ENCODE results near the gene PDE6D.
"Not testable (repeated sequence)": the region's sequence is repeated elsewhere in the genome, so short reads cannot be mapped to it uniquely, and the experiment has no call there.

Gene PDE6D

GRCh38 chr2:231764124-231764523 is 17.0 kb downstream of the PDE6D start:
- TF ChIP-seq CTCF (IDR thresholded peaks at IDR 0.05), result no peak
- Mint-ChIP-seq H3K9me3 (no peaks in the 10 kb centered on the region), H3K27me3 (ENCODE audit: low read depth, poor library complexity) (no peaks in the 10 kb centered on the region), H3K27ac (no peak overlapping the region), H3K4me3 (no peak overlapping the region), H3K36me3 (ENCODE audit: low read depth) (no peaks in the 10 kb centered on the region), H3K4me1 (peaks cover 26% of the 10 kb centered on the region)
- DNase-seq, result no peak

DNA sequence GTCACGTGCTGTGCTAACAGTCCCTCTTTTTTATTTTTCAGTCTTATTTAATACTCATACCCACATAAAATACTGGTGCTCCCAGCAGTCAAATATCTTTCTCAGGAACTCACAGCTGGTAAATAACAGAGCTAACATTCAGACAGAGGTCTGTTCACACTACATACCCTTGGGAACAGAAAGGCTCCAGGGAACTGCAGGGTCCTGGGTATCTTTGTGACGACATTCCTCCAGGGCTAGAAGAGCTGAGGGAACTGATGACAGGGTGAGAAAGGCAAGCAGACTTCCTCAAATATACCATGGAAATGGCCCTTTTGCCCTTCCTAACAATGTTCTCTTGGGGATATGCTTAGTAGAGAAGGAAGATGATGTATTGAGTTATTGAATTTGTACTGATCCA is 19.3 kb downstream of the PDE6D start:
- no peak for TF ChIP-seq CTCF (IDR thresholded peaks at IDR 0.05)
- H3K4me1 Mint-ChIP-seq, result peaks cover 22% of the 10 kb centered on the region
- no peak overlapping the region for H3K4me3 Mint-ChIP-seq
- no peak for DNase-seq
- H3K27ac Mint-ChIP-seq, result no peak overlapping the region
- no peaks in the 10 kb centered on the region for H3K27me3 Mint-ChIP-seq (ENCODE audit: low read depth, poor library complexity)
- no peaks in the 10 kb centered on the region for H3K36me3 Mint-ChIP-seq (ENCODE audit: low read depth)
- H3K9me3 Mint-ChIP-seq, result no peaks in the 10 kb centered on the region

- DNase-seq, result no peak
- H3K4me1 Mint-ChIP-seq, result no peaks in the 10 kb centered on the region
- peaks cover 3% of the 10 kb centered on the region for H3K27me3 Mint-ChIP-seq (ENCODE audit: low read depth, poor library complexity)
- H3K9me3 Mint-ChIP-seq, result no peaks in the 10 kb centered on the region
- peaks cover 10% of the 10 kb centered on the region for H3K36me3 Mint-ChIP-seq (ENCODE audit: low read depth)
- H3K27ac Mint-ChIP-seq, result no peak overlapping the region
- H3K4me3 Mint-ChIP-seq, result no peak overlapping the region
- TF ChIP-seq CTCF (IDR thresholded peaks at IDR 0.05), result no peak
Measured at GRCh38 chr2:231752061-231752460, 29.0 kb downstream of the PDE6D start.

DNA sequence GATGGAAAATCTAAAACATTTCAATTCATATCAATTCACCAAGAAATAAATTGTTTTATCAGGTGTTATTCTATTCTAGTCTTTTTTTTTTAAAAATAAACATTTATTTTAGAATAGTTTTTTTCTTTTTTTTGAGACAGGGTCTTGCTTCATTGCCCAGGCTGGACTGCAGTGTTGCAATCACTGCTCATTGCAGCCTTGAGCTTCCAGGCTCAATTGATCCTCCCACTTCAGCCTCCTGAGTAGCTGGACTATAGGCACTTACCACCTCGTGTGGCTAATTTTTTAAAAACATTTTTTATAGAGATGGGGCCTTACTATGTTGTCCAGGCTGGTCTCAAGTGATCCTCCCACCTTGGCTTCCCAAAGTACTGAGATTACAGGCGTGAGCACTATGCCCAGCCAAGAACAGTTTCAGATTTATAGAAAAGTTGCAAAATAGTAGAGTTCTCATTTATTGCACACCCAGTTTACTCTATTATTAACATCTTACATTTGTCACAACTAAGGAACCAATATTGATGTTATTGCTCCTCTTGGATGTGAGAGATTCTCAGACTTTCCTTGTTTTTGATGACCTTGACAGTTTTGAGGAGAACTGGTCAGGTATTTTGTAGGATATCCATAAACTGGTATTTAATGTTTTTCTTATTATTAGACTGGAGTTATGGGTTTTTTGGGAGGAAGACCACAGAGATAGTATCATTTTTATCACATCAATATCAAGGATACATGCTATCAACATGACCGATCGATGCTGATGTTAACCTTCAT is 29.9 kb downstream of the PDE6D start:
- TF ChIP-seq CTCF (IDR thresholded peaks at IDR 0.05), result no peak
- peaks cover 10% of the 10 kb centered on the region for H3K36me3 Mint-ChIP-seq (ENCODE audit: low read depth)
- no peaks in the 10 kb centered on the region for H3K4me1 Mint-ChIP-seq
- H3K27me3 Mint-ChIP-seq (ENCODE audit: low read depth, poor library complexity), result peaks cover 3% of the 10 kb centered on the region
- no peak overlapping the region for H3K27ac Mint-ChIP-seq
- no peaks in the 10 kb centered on the region for H3K9me3 Mint-ChIP-seq
- H3K4me3 Mint-ChIP-seq, result no peak overlapping the region
- no peak for DNase-seq

DNA sequence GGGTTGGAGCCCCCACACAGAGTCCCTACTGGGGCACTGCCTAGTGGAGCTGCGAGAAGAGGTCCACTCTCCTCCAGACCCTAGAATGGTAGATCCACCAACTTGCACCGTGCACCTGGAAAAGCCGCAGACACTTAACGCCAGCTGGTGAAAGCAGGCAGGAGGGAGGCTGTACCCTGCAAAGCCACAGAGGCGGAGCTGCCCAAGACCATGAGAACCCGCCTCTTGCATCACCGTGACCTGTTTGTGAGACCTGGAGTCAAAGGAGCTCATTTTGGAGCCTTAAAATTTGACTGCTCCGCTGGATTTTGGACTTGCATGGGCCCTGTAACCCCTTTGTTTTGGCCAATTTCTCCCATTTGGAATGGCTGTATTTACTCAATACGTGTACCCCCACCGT is 32.1 kb downstream of the PDE6D start:
- H3K36me3 Mint-ChIP-seq (ENCODE audit: low read depth), result peaks cover 10% of the 10 kb centered on the region
- H3K4me3 Mint-ChIP-seq; H3K27ac Mint-ChIP-seq; H3K9me3 Mint-ChIP-seq; H3K27me3 Mint-ChIP-seq (ENCODE audit: low read depth, poor library complexity); DNase-seq: not testable (repeated sequence)
- peaks cover 12% of the 10 kb centered on the region for H3K4me1 Mint-ChIP-seq

GRCh38 chr2:231748153-231748896 is 32.8 kb downstream of the PDE6D start:
- not testable (repeated sequence) for H3K27me3 Mint-ChIP-seq (ENCODE audit: low read depth, poor library complexity); H3K9me3 Mint-ChIP-seq; H3K27ac Mint-ChIP-seq; DNase-seq; H3K4me3 Mint-ChIP-seq; H3K36me3 Mint-ChIP-seq (ENCODE audit: low read depth)
- H3K4me1 Mint-ChIP-seq, result peaks cover 19% of the 10 kb centered on the region
